ENCODE results near the gene ATP8A1. TPM values are rescaled to one million over a fixed set of nuclear protein-coding genes. Genes with fewer than 3 reads are reported as not detected.

ATP8A1 gene
- total and polyA plus RNA-seq, 2 of the 4 experiments (the other 2 are of a cell fraction), result 0.12 to 0.36 TPM

- Histone ChIP-seq H3K23ac (ENCODE audit: low read depth, low read length) (no peak overlapping the region), H2AK5ac (ENCODE audit: low read depth, low read length) (no peak overlapping the region), H2AFZ (replicated peaks; ENCODE audit: low read length, poor library complexity) (no peak overlapping the region), H3K18ac (ENCODE audit: low read depth, low read length) (no peak overlapping the region), H3K27ac (ENCODE audit: insufficient read depth, low read length) (no peak overlapping the region), H3K56ac (ENCODE audit: extremely low read depth, insufficient read depth, low read length) (no peak overlapping the region), H3K4me1 (ENCODE audit: control insufficient read depth, insufficient read depth, low read length) (no peaks in the 10 kb centered on the region), H4K5ac (ENCODE audit: low read depth, low read length) (no peak overlapping the region), H3K9me3 (ENCODE audit: control insufficient read depth, insufficient read depth, low read length) (no peaks in the 10 kb centered on the region), H3K4me2 (ENCODE audit: low read depth, low read length) (no peak overlapping the region), H2BK15ac (ENCODE audit: low read depth, low read length) (no peak overlapping the region), H2BK20ac (ENCODE audit: low read depth, low read length) (no peak overlapping the region), H3K36me3 (ENCODE audit: control insufficient read depth, insufficient read depth, low read length) (no peaks in the 10 kb centered on the region), H3K9me1 (ENCODE audit: insufficient read depth, low read length) (no peaks in the 10 kb centered on the region), H3K4ac (ENCODE audit: low read depth, low read length) (no peak overlapping the region), H3K9ac (ENCODE audit: low read depth, low read length) (no peak overlapping the region), H3K27me3 (ENCODE audit: control insufficient read depth, insufficient read depth, low read length) (no peaks in the 10 kb centered on the region), H2AK9ac (replicated peaks; ENCODE audit: low read depth, low read length, poor library complexity) (no peak overlapping the region), H4K20me1 (ENCODE audit: insufficient read depth, low read length) (no peaks in the 10 kb centered on the region), H2BK5ac (ENCODE audit: low read depth, low read length, poor library complexity, severe bottlenecking) (no peak overlapping the region), H4K91ac (ENCODE audit: insufficient read depth, low read depth, low read length) (no peak overlapping the region), H3K79me1 (ENCODE audit: low read depth in 1 of 2, low read length in 2 of 2) (no peaks in the 10 kb centered on the region), H3K14ac (replicated peaks; ENCODE audit: low read depth, low read length) (no peak overlapping the region), H4K8ac (ENCODE audit: low read depth in 2 of 2, low read length in 2 of 2) (no peak overlapping the region), H3K4me3 (ENCODE audit: insufficient read depth, low read depth, low read length) (no peak overlapping the region), H2BK120ac (ENCODE audit: low read depth, low read length) (no peak overlapping the region)
- in situ Hi-C loops (cut with MboI; ENCODE audit: low sequenced_read_pairs), result no loop called here
- dilution Hi-C loops (cut with HindIII; ENCODE audit: low sequenced_read_pairs, unreplicated experiment), result no loop called here
- BruUV-seq (replicated peaks), result no TSS peak
- WGBS, 2 experiments (ENCODE audit: extremely low coverage in 2 of 2, insufficient read length in 1 of 2), result 29% methylated on average over 1 of the region's 5 CpGs; no CpG with 5 or more reads in 1 of the 2 experiments
- POLR2A ChIA-PET (ENCODE audit: unreplicated experiment), result no interaction called here
- CTCF ChIA-PET, result no interaction called here
- TF ChIP-seq RFX5 (IDR thresholded peaks at IDR 0.05; ENCODE audit: low read depth, low read length), result no peak
- no peak for TF ChIP-seq SMC3 (IDR thresholded peaks at IDR 0.05; ENCODE audit: low read depth, low read length)
- no peak for TF ChIP-seq NFE2L2 (IDR thresholded peaks at IDR 0.05; ENCODE audit: low read depth, low read length)
- TF ChIP-seq CEBPB (IDR thresholded peaks at IDR 0.05; ENCODE audit: low read depth, low read length), result no peak
- no peak for TF ChIP-seq MAFK (IDR thresholded peaks at IDR 0.05; ENCODE audit: low read depth, low read length)
- TF ChIP-seq RAD21 (IDR thresholded peaks at IDR 0.05; ENCODE audit: low read length), result no peak
- TF ChIP-seq MAZ (IDR thresholded peaks at IDR 0.05; ENCODE audit: borderline replicate concordance, low read depth, low read length), result no peak
- TF ChIP-seq ELK1 (IDR thresholded peaks at IDR 0.05; ENCODE audit: borderline replicate concordance, low read depth, low read length), result no peak
- TF ChIP-seq POLR2A (IDR thresholded peaks at IDR 0.05; ENCODE audit: low read depth, low read length), result no peak
- TF ChIP-seq FOS (IDR thresholded peaks at IDR 0.05; ENCODE audit: low read depth, low read length), result no peak
- no peak for TF ChIP-seq USF2 (IDR thresholded peaks at IDR 0.05; ENCODE audit: low read depth, low read length)
- no peak for TF ChIP-seq BHLHE40 (IDR thresholded peaks at IDR 0.05; ENCODE audit: low read depth, low read length)
- TF ChIP-seq RCOR1 (IDR thresholded peaks at IDR 0.05; ENCODE audit: insufficient replicate concordance, low read length), result no peak
- TF ChIP-seq MXI1 (IDR thresholded peaks at IDR 0.05; ENCODE audit: borderline replicate concordance, low read depth, low read length), result no peak
- no peak for TF ChIP-seq CTCF (conservative IDR thresholded peaks at IDR 0.05; ENCODE audit: low read depth, low read length)
- no peak for TF ChIP-seq CHD1 (IDR thresholded peaks at IDR 0.05; ENCODE audit: low read depth, low read length)
- no peak for DNase-seq
- no peak for ATAC-seq (ENCODE audit: low read depth)
- intact Hi-C loops (cut with micrococcal nuclease), result no loop called here
Observed at GRCh38 chr4:42562016-42562415, 94.9 kb downstream of the ATP8A1 start.

Data from IMR-90 (cell line).